Measurements from ENCODE around the gene KREMEN1.
"Not testable (repeated sequence)": the region's sequence is repeated elsewhere in the genome, so short reads cannot be mapped to it uniquely, and the experiment has no call there.

KREMEN1 gene

DNA sequence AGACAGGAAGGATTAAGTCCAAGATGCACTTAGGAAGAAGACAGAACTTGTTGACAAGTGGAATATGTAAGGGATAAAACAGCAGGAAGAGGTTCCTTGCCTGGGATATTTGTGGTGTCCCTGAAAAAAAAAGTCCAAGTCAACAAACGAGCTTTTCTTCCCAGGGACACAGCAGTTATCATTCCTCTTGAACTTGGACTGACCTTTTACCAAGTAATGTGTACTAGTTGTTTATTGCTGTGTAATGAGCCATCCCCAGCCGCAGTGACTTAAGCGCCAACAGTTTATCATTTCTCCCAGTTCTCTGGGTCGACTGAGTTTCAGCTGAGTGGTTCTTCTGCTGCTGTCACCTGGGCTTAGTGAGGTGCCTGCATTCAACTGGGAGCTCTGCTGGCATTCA lies 37.0 kb downstream of the KREMEN1 start:
- no peak for DNase-seq

DNA sequence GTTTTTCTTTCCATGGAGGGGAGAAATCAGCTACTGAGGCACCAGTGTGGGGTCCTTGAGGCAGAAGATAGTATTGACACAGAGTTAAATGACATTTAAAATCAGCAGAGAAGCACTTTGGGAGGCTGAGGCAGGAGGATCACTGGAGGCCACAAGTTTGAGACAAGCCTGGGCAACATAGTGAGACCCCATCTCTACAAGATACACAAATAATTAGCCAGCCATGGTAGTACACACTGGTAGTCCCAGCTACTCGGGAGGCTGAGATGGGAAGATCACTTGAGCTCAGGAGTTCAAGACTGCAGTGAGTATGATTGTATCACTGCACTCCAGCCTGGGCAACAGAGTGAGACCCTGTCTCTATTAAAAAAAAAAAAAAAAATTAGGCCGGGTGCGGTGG lies 38.1 kb downstream of the KREMEN1 start:
- no peak for DNase-seq

DNA sequence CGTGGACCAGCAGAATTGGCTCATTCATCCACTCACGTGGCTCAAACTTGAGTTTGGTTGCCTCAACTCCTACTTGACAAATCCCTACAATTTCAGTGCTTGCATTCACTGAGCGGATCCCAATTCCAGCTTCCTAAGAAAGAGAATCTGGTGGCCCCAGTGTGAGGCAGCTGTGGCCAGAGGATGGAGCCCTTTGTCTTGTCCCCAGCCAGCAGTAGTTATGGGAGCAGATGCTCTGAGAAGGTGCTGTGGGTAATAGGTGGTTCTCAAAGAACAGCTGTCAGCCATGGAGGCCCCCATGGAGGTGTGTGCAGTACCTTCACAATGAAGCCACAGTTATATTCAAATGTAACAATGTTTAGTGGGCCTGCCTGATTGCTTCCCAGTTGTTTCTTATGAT lies 39.3 kb downstream of the KREMEN1 start:
- no peak for DNase-seq

DNA sequence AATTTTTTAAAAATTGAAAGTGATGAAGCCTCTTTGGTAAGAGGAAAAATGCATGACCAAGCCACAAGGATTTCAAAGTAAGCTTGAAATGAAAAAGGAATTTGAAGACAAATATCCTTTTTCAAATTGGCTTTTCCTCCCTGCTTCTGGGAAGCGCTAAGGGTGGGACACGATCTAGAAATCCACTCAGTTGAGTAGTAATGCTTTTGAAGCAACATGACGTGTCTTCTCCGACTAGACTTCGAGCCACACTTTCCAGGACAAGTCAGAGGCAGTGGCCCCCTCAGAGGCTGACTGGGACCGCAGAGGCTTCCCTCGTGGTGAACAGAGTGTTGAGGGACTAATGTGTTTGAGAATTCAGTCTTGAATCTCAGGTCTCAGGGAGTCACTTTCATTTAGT lies 39.8 kb downstream of the KREMEN1 start:
- DNase-seq = no peak

DNA sequence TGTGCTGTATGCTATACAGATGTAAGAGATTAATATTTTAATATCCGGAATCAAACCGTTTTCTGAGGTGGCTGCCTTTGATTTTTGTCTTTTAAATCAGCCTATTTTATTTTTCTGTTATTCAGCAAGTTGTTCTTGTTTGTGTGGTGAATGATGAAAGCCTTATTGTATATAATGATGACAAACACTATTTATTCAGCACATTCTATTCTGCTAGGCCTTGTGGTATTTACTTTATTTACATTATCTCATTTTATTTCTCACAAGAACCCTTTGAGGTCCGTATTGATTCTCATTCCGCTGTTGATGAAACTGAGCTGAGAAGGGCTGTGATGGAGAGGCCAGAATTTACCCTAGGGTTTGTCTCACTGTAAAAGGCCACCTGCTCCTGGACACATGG lies 40.5 kb downstream of the KREMEN1 start:
- no peak for DNase-seq

DNA sequence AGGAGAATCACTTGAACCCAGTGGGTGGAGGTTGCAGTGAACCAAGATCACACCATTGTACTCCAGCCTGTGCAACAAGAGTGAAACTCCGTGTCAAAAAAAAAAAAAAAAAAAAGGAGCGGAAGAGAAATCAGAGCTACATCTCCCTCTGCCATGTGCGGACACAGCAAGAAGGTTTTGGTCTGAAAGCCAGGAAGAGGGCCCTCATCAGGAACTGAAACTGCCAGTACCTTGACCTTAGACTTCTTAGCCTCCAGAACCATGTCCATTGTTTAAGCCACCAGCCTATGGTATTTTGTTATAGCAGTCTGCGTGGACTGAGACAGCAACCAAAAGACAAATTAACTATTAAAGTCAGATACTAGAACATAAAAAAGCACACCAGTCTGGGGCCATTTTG lies 41.6 kb downstream of the KREMEN1 start:
- no peak for DNase-seq

DNA sequence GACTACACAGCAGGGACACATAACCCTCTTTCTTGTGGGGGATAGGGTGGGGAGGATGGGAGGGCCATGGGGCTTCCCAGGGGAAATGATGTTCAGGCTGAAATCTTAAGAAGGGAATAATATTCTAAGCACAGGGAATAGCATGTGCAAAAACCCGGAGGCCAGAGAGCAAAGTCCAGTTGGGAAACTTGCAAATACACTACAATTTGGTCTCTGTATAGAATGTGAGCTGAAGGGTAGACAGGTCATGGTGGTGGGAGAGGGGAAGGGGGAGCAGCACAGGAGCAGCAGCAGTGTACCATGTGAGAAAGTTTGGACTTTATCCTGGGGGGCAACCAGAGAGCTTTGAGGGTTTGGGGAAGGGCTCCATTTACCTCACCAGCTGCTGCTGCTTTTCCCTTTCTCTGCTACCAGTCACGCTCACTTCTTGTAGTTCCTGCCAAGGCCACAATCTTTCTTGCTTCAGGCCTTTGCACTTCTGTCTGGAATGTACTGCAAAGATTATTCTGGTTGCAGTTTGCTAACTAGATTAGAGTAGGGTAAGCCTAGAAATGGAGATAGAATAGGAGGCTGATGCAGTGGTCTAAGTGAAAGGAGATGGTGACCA lies 43.0 kb downstream of the KREMEN1 start:
- no peak for DNase-seq

DNA sequence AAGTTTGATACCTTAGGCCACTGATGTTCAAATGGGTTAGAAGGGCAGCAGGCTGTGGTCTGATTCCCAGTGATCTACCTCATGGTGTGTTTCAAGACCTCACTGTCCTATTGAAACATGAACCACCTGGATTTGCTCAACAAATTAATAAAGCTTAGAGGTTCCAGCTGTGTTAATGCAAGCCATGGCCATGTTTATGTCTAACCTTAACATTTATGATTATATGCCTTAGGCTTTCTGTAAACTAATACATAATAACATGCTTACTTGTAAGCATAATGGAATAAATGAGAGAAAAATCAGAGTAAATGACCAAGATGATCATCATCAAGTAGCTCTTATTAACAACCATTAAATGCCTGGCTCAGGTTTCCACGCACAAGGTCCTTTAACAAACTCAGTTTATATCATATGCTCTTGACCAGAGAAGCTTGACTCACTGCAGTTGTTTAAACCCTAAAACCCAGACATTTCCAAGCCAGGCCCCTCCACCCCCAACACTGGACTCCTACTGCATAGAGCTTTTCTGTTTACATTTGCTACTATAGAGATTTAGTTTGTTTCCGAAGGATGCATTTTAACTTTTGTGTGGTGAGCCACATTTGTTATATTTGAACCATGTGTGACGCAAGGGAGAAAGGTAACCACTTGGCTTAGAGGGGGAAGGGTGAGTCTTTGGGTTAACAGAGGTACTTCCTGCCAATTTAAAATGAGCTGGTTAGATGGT lies 43.7 kb downstream of the KREMEN1 start:
- no peak for DNase-seq

DNA sequence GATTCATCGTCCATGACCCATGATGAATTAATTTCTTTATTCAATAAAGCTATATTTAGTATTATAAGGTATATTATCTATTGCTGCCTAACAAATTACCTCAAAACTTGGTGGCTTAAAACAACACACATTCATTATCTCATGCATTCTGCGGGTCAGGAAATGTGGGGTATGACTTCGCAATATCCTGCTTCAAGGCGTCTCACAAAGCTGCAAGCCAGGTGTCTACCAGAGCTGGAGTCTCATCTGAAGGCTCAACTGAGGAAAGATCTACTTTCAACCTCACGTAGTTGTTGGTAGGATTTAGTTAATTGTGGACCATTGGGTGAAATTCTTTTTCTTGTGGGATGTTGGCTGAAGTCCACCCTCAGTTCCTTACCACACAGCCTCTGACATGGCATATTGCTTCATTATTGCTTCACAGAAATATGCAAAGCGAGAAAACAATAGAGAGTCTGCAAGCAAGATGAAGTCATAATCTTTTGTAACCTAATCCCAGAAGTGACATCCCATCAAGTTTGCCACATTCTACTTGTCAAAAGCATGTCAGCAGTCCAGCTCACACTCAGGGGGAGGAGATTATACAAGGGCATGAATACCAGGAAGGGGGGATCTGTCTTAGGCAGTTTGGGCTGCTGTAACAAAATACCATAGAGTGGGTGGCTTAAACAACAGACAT lies 45.1 kb downstream of the KREMEN1 start:
- DNase-seq = no peak

DNA sequence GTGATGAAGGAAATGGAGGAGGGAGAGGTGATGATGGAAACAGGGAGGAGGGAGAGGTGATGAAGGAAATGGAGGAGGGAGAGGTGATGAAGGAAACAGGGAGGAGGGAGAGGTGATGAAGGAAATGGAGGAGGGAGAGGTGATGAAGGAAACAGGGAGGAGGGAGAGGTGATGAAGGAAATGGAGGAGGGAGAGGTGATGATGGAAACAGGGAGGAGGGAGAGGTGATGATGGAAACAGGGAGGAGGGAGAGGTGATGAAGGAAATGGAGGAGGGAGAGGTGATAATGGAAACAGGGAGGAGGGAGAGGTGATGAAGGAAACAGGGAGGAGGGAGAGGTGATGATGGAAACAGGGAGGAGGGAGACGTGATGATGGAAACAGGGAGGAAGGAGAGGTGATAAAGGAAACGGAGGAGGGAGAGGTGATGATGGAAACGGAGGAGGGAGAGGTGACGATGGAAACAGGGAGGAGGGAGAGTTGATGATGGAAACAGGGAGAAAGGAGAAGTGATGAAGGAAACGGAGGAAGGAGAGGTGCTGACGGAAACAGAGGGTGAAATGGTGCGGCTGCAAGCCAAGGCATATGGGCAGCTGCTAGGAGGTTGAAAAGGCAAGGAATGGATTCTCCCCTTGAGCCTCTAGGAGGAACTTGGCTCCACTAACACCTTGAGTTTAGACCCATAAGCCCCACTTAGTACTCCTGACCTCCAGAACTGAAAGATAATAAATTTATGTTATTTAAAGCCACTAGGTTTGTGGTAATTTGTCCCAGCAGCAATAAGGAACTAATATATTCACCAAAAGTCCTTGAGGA lies 47.5 kb downstream of the KREMEN1 start:
- DNase-seq = not testable (repeated sequence)

DNA sequence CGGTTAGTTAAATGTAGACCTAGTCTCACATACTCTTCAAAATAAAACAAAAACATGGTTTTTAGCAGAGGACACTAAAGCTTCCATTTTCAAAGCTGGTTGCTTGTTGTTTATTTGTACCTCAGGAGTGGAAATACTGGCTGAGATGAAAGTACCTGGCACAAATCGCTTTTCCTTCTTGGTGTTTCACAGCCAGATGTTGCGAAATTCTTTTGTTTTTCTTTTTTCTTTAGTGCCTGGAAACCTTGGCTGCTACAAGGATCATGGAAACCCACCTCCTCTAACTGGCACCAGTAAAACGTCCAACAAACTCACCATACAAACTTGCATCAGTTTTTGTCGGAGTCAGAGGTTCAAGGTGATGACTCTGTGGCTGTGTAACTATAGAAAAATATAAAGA lies 48.3 kb downstream of the KREMEN1 start:
- DNase-seq = no peak

DNA sequence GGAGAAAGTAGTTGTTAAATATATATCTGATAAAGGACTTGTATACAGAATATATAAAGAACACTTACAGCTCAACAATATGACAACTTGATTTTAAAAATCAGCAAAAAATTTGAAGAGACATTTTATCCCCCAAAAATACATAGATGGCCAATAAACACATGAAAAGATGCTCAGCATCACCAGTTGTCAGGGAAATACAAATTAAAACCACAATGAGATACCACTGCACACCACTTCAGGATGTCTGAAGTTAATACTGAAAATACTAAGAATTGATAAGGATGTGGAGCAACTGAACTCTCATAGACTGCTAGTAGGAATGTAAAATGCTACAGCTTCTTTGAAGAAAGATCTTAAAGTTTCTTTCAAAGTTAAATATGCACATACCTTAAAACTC lies 49.2 kb downstream of the KREMEN1 start:
- no peak for DNase-seq

DNA sequence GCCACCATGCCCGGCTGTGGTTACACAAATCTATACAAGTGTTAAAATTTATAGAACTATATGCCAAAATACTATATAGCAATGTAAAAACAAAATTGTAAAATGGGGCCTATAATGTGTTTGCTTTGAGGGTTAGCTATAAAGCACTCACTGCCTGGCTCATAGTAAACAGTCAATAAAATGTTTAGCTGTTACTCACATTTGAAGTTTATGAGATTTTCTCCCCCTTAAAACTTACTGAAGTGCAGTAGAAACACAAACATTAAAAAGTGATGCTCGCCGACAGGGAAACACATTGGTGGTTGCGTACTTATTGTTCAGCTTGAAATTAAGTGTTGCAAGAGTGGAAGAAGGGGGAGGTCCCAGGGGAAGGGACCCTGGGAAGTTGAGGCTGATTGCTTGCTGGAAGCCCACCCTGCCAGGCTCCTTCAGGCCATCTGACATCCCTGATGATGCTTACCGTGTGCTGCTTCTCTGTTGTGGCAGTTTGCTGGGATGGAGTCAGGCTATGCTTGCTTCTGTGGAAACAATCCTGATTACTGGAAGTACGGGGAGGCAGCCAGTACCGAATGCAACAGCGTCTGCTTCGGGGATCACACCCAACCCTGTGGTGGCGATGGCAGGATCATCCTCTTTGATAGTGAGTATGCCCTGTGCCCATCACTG lies 52.1 kb downstream of the KREMEN1 start:
- no peak for DNase-seq

DNA sequence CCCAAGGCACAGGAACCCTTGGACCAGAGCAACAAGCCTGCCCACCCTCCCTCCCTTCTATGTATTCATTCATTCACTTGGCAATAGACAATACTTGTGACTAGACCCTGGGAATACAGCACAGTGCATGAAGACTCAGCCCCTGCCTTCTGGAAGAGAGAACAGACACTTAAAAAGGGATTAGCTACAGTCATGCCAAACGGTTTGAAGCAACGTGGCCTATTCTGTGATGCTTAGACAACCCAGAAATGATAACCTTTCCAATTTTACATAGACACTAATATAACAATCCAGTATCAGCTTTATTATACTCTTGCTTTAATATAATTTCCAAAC lies 52.6 kb downstream of the KREMEN1 start:
- no peak for DNase-seq

DNA sequence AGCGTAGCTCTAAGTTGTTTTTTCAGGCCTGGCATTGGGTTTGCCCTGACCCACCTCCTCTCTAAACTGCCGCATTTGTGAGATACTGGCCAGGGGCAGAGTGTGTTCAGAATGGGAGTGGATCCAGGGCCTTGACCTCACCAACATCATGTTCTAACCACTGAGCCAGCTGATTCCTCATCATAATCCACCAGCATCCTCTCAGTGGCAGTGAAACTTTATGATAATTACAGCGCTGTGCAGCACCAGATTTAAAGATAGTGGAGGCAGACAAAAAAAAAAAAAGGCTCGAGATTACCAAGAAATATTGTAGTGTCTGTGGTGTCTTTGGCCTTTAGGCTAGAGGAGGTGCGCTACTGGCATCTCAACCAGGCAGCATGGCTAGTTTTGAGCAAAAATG lies 53.0 kb downstream of the KREMEN1 start:
- DNase-seq = no peak

DNA sequence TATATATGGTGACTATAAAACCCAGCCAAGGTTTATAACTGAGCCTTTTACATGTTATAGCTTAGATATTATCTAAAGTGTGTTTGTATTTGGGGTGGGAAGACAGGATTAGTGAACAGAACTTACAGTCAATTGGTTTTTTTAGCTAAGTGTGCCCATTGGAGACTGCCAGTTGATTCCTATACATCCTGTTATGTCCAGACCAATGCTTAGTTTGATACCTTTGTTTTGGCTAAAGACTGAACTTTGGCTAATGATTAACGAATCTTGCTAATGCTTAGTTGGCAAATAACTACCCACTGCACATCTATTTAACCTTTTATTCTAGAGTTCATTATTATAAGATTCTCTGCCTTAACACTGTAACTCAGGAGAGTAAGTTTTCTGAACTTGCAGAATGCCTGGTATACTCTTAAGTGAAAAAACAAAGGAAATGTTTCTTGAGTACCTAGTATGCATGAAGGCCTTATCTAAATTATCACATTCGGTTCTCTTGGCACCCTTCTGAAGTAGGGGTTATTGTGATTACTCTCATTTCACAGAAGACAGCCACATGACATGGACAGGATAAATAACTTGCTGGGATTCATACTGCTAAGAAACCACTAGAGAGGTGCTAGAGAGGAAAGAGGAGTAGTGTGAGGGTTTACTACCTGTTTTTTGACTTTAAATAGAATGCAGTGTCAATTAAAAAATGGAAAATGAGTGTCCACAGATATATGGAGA lies 54.0 kb downstream of the KREMEN1 start:
- DNase-seq = no peak

DNA sequence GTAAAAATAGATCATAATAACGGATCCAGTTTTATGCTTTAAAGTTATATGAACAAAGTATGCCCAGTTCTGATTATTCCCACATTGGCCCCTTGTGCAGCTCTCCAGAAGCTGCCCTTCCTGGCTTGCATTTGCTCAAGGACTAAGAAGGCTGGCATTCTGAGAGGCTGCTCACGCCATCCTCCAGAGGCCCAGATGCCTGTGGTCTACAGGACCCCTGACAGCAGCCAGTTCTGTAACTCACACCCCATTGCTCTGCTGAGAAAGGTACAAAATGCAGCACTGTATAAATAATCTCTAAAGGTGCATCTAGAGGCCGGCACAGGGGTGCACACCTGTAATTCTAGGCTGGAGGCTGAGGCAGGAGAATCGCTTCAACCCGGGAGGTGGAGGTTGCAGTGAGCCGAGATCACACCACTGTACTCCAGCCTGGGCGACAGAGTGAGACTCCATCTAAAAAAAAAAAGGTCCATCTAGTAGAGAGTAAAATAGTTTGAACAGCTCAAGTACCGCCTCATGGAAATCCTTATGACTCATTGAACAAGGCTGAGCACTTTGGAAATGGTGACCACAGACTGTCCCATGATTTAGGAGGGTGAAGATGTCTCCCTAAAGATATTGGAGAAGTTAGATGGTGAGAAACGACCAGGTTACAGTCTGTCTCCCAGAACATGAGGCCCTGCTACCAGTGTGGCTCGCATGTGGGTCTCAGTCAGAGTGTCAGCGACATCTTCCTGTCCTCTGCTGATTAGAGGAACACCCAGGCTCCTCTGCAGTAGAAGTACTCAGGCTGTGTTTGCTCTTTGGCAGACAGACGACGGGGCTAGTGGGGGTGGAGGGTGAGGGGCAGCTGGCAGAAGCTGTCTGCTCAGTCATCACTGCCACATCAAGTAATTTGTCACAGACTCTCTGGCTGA lies 56.3 kb downstream of the KREMEN1 start:
- peak; percentile 38 for DNase-seq

DNA sequence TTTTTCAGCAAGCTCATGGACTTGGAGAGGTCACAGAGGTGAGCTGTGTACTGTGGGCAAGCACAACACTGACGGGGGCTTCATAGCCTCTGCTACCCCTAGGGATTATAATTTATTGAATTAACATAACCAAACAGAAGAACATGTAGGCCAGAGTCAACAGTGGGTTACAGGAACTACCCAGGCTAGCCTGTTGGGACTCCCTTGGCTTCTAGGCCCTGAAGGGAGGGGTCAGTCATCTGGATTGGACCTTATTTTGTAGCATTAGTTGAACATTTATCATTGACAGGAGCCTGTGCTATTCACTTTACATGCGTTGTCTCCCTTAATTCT lies 56.9 kb downstream of the KREMEN1 start:
- DNase-seq = no peak

DNA sequence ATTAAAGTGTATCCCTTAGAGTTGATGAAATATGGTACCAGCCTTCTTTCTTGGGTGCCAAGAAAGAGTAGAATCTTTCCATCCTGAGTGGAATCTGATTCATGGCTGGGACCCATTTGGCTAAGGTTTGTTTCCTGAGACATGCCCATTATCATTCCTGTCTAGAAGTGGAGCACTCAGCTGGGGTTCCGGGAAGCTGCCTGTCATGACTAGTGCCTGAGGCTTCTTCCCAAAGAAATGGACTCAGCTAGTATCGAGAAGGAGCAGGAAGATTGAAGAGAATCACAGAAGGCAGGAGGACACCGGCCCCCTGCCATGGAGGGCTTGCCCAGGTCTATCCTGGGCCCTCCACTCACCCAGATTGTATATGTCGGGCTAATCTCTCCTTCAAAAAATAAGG lies 57.6 kb downstream of the KREMEN1 start:
- no peak for DNase-seq

DNA sequence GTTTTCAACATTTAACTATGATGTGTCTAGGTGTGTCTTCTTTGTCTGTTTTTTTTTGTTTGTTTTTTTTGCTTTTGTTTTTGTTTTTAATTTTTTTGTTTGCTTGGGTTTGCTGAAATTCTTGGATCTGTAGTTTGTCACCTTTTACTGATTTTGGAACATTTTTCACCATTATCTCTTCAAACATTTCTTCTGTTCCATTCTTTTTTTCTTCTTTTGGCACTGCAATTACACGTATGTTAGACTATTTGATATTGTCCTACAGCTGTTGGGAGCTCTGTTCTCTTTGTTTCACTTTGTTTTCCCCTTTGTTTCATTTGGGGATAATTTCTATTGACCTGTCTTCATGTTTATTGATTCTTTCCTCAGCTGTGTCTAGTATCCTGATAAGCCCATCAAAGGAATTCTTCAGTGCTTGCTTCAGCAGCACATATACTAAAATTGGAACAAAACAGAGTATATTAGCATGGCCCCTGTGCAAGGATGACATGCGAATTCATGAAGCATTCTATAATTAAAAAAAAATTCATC lies 60.8 kb downstream of the KREMEN1 start:
- no peak for DNase-seq

DNA sequence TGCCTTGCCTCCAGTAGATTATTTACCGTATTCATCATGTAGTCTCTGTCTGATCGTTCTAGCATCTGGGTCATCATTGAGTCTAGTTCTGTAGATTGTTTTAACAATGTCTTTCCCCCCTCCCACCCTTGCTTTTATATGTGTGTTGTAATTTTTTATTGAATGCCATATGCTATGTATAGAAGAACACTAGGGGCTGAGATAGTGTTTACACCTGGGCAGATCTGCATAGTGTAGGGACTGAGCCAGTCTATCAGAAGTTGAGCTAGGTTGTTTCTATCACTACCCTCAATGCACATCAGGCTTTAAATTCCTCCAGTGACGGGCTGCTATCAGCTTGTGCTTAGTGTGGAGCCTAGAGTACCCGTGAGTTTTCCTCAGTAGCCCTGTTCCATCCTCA lies 61.6 kb downstream of the KREMEN1 start:
- no peak for DNase-seq
